Upper lobe of right lung (tissue), 1 donor: Measurements from ENCODE around the gene ATAD3A. TPM values are rescaled to one million over a fixed set of nuclear protein-coding genes. Genes with fewer than 3 reads are reported as not detected.
A peak's percentile ranks its signal among the peaks of the same experiment; 100 is the strongest.

Experiments used
- ATAC-seq: fragments of 200-7000 bp; cut with Tn5 transposase; one replicate; pipeline ENCODE4 v1.9.1; 2020; ENCODE audit warnings: mild to moderate bottlenecking, moderate library complexity
- DNase-seq: peaks from one replicate; pipeline ENCODE4 v3.0.0-alpha.2; 2020
- H3K27ac ChIP-seq: fragments of 200-600 bp; one replicate; pipeline ENCODE4 v1.8.0; 2022
- H3K27me3 ChIP-seq: fragments of 200-600 bp; one replicate; pipeline ENCODE4 v1.8.0; 2022; ENCODE audit warnings: mild to moderate bottlenecking
- H3K36me3 ChIP-seq: fragments of 200-600 bp; one replicate; pipeline ENCODE4 v1.8.0; 2022
- H3K4me1 ChIP-seq: fragments of 200-600 bp; one replicate; pipeline ENCODE4 v1.8.0; 2022
- H3K4me3 ChIP-seq: fragments of 200-600 bp; one replicate; pipeline ENCODE4 v1.8.0; 2022; ENCODE audit warnings: mild to moderate bottlenecking
- H3K9me3 ChIP-seq: fragments of 200-600 bp; one replicate; pipeline ENCODE4 v1.8.0; 2022
- CTCF ChIP-seq: fragments of 200-600 bp; IDR thresholded peaks from one replicate; pipeline ENCODE4 v1.8.0; 2022; ENCODE audit warnings: antibody characterized with exemption
- intact Hi-C: fragments of 100-400 bp; cut with DNase I; formaldehyde crosslinking; loops from one replicate; pipeline ENCODE4 v1.11.0; 2022
- total RNA-seq: library from RNA; stranded (reverse); fragmentation: NEBNext Ultra II Directional; extraction: Animal tissue kit (Norgen Biotek cat#: 25700); gene quantifications from one replicate; pipeline ENCODE4 v1.2.1, GENCODE V29; 2021
- donor health status: DM: no; HTN: yes; CAD: no; lungs with severe emphysema.

The ATAD3A gene
- total RNA-seq, 1 donor from 2014 or later, result 21.9 TPM

- Histone ChIP-seq H3K27me3 (no peaks in the 10 kb centered on the region), H3K4me1 (peaks cover 13% of the 10 kb centered on the region), H3K4me3 (no peak overlapping the region), H3K27ac (no peak overlapping the region), H3K36me3 (peaks cover 21% of the 10 kb centered on the region), H3K9me3 (no peaks in the 10 kb centered on the region)
- intact Hi-C loops, result no loop called here
- ATAC-seq (no peak), DNase-seq (no peak)
- no peak for TF ChIP-seq CTCF
These were observed 26.4 kb downstream of the ATAD3A start for GRCh38 chr1:1538334-1538733.

- Histone ChIP-seq H3K27ac (no peak overlapping the region), H3K36me3 (peaks cover 22% of the 10 kb centered on the region), H3K27me3 (no peaks in the 10 kb centered on the region), H3K4me1 (peaks cover 13% of the 10 kb centered on the region), H3K4me3 (no peak overlapping the region), H3K9me3 (no peaks in the 10 kb centered on the region)
- no peak for DNase-seq
- ATAC-seq, result no peak
- no peak for TF ChIP-seq CTCF
- intact Hi-C loops, result no loop called here
These were observed 27.0 kb downstream of the ATAD3A start for GRCh38 chr1:1538989-1539309.

- Histone ChIP-seq H3K9me3 (no peaks in the 10 kb centered on the region), H3K27me3 (no peaks in the 10 kb centered on the region), H3K4me1 (peaks cover 13% of the 10 kb centered on the region), H3K27ac (no peak overlapping the region), H3K4me3 (peak overlapping the region; percentile 45), H3K36me3 (peaks cover 22% of the 10 kb centered on the region)
- intact Hi-C loops, result no loop called here
- DNase-seq, result no peak
- no peak for TF ChIP-seq CTCF
- no peak for ATAC-seq
These were observed 27.5 kb downstream of the ATAD3A start for GRCh38 chr1:1539310-1540089.

- H3K4me1 ChIP-seq, result peaks cover 13% of the 10 kb centered on the region
- no peaks in the 10 kb centered on the region for H3K27me3 ChIP-seq
- H3K4me3 ChIP-seq, result peak within 1 kb of the TSS; percentile 45
- DNase-seq, result peak; percentile 85
- no peaks in the 10 kb centered on the region for H3K9me3 ChIP-seq
- TF ChIP-seq CTCF, result no peak
- peaks cover 22% of the 10 kb centered on the region for H3K36me3 ChIP-seq
- peak within 1 kb of the TSS; percentile 24 for H3K27ac ChIP-seq
- peak; percentile 73 for ATAC-seq
- intact Hi-C loops, result no loop called here
These were observed 28.3 kb downstream of the ATAD3A start, which contains the start of gene TMEM240 for GRCh38 chr1:1540090-1540817. Gene TMEM240, minus strand, starts transcription at chr1:1540624. Its CDS starts 278 bp downstream, at chr1:1540346.

GRCh38 chr1:1540818-1541628 is 29.1 kb downstream of the ATAD3A start:
- peak overlapping the region; percentile 24 for H3K27ac ChIP-seq
- H3K4me3 ChIP-seq, result peak overlapping the region; percentile 45
- H3K36me3 ChIP-seq, result peaks cover 27% of the 10 kb centered on the region
- peaks cover 13% of the 10 kb centered on the region for H3K4me1 ChIP-seq
- intact Hi-C loops, result no loop called here
- no peak for TF ChIP-seq CTCF
- ATAC-seq, result peak; percentile 8
- H3K27me3 ChIP-seq, result no peaks in the 10 kb centered on the region
- no peaks in the 10 kb centered on the region for H3K9me3 ChIP-seq
- no peak for DNase-seq
